IMR-90 (cell line): ENCODE results near the gene ERC2.

Source experiments
- BHLHE40 ChIP-seq: fragments of 150-350 bp; IDR thresholded peaks from 2 replicates; pipeline ENCODE4 v1.6.1; 2016; ENCODE audit warnings: mild to moderate bottlenecking, low read depth, low read length
- CEBPB ChIP-seq: IDR thresholded peaks from 2 replicates; pipeline ENCODE4 v1.6.1; 2012; ENCODE audit warnings: low read depth, low read length, improper control_type of control experiment
- MXI1 ChIP-seq: IDR thresholded peaks from 2 replicates; pipeline ENCODE4 v1.6.1; 2012; ENCODE audit warnings: low read depth, mild to moderate bottlenecking, low read length, moderate library complexity, borderline replicate concordance
- NFE2L2 ChIP-seq: fragments of 150-350 bp; IDR thresholded peaks from 2 replicates; pipeline ENCODE4 v1.6.1; 2016; ENCODE audit warnings: low read depth, mild to moderate bottlenecking, low read length
- POLR2A ChIP-seq: IDR thresholded peaks from 2 replicates; pipeline ENCODE4 v1.6.1; 2012; ENCODE audit warnings: mild to moderate bottlenecking, low read depth, low read length
- RFX5 ChIP-seq: IDR thresholded peaks from 2 replicates; pipeline ENCODE4 v1.8.0; 2012; ENCODE audit warnings: low read depth, mild to moderate bottlenecking, low read length, moderate library complexity
- TF ChIP-seq, protein P1 (sequence below): conservative IDR thresholded peaks from 2 replicates; pipeline ENCODE4 v1.5.1; 2012; ENCODE audit warnings: mild to moderate bottlenecking, low read depth, low read length, improper control_type of control experiment
- TF ChIP-seq, protein P2 (sequence below): fragments of 150-350 bp; IDR thresholded peaks from 2 replicates; pipeline ENCODE4 v1.6.1; 2017; ENCODE audit warnings: mild to moderate bottlenecking, antibody characterized with exemption, low read length, low read depth
- TF ChIP-seq, protein P3 (sequence below): fragments of 150-350 bp; IDR thresholded peaks from 2 replicates; pipeline ENCODE4 v1.6.1; 2016; ENCODE audit warnings: low read depth, mild to moderate bottlenecking, low read length, moderate library complexity, borderline replicate concordance

DNA sequence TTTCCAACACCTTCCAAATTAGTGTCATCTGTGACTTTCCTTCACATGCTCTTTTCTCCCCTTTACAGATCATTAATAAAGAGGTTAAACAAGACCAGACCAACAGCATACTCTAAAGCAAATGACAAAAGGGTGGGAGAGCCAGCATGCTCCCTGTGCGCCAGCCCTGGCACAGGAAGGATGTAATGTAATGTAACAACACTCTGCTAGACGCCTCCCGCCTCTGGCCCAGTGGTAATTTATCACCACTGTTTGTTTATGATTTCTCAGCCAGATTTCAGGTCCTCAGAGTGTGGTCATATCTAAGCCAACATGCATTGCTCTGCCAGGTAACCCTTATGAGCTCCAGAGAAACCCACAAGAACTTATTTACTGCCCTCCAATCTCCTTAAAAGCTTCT lies 791.6 kb downstream of the ERC2 start:
- TF ChIP-seq, protein P1, sequence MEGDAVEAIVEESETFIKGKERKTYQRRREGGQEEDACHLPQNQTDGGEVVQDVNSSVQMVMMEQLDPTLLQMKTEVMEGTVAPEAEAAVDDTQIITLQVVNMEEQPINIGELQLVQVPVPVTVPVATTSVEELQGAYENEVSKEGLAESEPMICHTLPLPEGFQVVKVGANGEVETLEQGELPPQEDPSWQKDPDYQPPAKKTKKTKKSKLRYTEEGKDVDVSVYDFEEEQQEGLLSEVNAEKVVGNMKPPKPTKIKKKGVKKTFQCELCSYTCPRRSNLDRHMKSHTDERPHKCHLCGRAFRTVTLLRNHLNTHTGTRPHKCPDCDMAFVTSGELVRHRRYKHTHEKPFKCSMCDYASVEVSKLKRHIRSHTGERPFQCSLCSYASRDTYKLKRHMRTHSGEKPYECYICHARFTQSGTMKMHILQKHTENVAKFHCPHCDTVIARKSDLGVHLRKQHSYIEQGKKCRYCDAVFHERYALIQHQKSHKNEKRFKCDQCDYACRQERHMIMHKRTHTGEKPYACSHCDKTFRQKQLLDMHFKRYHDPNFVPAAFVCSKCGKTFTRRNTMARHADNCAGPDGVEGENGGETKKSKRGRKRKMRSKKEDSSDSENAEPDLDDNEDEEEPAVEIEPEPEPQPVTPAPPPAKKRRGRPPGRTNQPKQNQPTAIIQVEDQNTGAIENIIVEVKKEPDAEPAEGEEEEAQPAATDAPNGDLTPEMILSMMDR: no peak
- TF ChIP-seq CEBPB (no peak), POLR2A (no peak), MXI1 (no peak), NFE2L2 (no peak), RFX5 (no peak), BHLHE40 (no peak)
- TF ChIP-seq, protein P2, sequence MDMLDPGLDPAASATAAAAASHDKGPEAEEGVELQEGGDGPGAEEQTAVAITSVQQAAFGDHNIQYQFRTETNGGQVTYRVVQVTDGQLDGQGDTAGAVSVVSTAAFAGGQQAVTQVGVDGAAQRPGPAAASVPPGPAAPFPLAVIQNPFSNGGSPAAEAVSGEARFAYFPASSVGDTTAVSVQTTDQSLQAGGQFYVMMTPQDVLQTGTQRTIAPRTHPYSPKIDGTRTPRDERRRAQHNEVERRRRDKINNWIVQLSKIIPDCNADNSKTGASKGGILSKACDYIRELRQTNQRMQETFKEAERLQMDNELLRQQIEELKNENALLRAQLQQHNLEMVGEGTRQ: no peak
- TF ChIP-seq, protein P3, sequence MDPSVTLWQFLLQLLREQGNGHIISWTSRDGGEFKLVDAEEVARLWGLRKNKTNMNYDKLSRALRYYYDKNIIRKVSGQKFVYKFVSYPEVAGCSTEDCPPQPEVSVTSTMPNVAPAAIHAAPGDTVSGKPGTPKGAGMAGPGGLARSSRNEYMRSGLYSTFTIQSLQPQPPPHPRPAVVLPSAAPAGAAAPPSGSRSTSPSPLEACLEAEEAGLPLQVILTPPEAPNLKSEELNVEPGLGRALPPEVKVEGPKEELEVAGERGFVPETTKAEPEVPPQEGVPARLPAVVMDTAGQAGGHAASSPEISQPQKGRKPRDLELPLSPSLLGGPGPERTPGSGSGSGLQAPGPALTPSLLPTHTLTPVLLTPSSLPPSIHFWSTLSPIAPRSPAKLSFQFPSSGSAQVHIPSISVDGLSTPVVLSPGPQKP: no peak
